ENCODE results near the gene PARD3. TPM values are rescaled to one million over a fixed set of nuclear protein-coding genes. Genes with fewer than 3 reads are reported as not detected.
A peak's percentile ranks its signal among the peaks of the same experiment; 100 is the strongest.

Gene PARD3
- total RNA-seq, 1 experiment from 2014 or later, result 154 TPM

DNA sequence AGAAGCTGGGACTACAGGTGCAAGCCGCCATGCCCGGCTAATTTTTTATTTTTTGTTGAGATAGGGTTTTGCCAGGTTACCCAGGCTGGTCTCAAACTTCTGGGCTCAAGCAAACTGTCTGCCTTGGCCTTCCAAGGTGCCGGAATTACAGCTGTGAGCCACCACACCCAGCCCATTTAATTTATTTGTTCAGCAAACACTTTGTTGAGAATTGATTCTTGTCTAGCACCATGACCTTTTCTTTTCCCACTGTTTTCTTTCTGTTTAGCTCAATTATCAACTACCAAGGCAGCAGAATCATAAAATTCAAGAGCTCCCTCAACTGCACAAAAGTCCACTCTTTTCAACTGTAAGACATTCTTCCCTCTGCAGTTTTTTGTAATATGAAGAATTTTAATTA lies 47.8 kb upstream of the PARD3 start:
- peak; percentile 47 for DNase-seq
- intact Hi-C loops (cut with micrococcal nuclease), result loop anchor here (1.0 to 5.0 kb wide), 3 partner anchors 46 to 197 kb away; no protein-coding TSS in a partner anchor

DNA sequence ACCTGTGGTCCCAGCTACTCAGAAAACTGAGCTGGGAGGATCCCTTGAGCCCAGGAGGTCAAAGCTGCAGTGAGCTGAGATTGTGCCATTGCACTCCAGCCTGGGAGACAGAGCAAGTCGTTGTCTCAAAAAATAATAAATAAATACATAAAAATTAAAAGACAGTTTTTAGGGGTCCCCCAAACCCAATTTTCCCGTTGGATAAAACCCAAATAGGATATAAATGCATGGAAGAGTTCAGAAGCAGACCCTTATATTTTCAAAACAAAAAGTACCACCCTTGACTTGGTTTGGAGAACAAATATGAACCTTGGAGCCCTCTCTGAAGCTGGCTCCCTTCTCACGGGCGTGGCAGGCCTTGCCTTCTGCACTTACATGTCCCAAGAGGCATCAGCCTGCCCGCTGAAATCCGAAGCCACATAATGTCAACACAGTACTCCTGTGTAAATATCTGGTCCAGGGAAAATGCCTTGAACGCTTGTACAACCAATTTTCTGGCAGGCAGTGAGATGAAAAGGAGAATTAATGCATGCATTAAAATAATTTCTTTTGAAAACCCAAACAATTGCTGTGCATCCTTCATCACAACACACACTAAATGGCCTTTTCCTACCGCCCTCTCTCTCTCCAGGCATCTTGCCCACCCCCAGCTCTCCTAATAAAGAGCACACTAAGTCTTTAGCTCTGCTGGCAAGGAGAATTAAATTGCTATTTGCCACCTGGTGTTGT lies 46.4 kb upstream of the PARD3 start:
- intact Hi-C loops (cut with micrococcal nuclease), result loop anchor here (1.0 to 5.0 kb wide), 5 partner anchors 19 to 195 kb away; no protein-coding TSS in a partner anchor
- peak; percentile 98 for ATAC-seq
- Histone ChIP-seq H4K20me1 (ENCODE audit: low read length) (no peaks in the 10 kb centered on the region), H3K4me1 (ENCODE audit: insufficient read depth, low read length) (peaks cover 27% of the 10 kb centered on the region), H3K4me3 (ENCODE audit: low read length) (no peak overlapping the region; the same call in 1 of the 2 replicates), H2AFZ (ENCODE audit: low read length) (peak overlapping the region; percentile 33), H3K9me2 (replicated peaks; ENCODE audit: low read length) (no peaks in the 10 kb centered on the region), H3K36me3 (ENCODE audit: low read depth, low read length) (no peaks in the 10 kb centered on the region), H3K4me2 (ENCODE audit: low read length) (peak overlapping the region; percentile 44), H3K79me2 (ENCODE audit: low read length) (no peaks in the 10 kb centered on the region), H3F3A (ENCODE audit: low read length, unreplicated experiment) (peaks cover 3% of the 10 kb centered on the region), H3K27ac (ENCODE audit: low read length) (peak overlapping the region; percentile 3; the same call in 1 of the 2 replicates), H3K9ac (ENCODE audit: low read length) (no peak overlapping the region), H3K9me3 (ENCODE audit: low read length) (no peaks in the 10 kb centered on the region), H3K27me3 (ENCODE audit: low read length) (no peaks in the 10 kb centered on the region)
- ChIA-PET POLR2A (ENCODE audit: unreplicated experiment) (interaction anchor here (0.8 kb wide), 1 partner anchor 1352 kb away, joined by 7 read pairs; no protein-coding TSS in a partner anchor), CTCF (no interaction called here)
- no TSS peak for BruUV-seq (replicated peaks)
- TF ChIP-seq EZH2phosphoT487 (IDR thresholded peaks at IDR 0.05; ENCODE audit: borderline replicate concordance, low read length), result no peak
- TF ChIP-seq, protein P1, sequence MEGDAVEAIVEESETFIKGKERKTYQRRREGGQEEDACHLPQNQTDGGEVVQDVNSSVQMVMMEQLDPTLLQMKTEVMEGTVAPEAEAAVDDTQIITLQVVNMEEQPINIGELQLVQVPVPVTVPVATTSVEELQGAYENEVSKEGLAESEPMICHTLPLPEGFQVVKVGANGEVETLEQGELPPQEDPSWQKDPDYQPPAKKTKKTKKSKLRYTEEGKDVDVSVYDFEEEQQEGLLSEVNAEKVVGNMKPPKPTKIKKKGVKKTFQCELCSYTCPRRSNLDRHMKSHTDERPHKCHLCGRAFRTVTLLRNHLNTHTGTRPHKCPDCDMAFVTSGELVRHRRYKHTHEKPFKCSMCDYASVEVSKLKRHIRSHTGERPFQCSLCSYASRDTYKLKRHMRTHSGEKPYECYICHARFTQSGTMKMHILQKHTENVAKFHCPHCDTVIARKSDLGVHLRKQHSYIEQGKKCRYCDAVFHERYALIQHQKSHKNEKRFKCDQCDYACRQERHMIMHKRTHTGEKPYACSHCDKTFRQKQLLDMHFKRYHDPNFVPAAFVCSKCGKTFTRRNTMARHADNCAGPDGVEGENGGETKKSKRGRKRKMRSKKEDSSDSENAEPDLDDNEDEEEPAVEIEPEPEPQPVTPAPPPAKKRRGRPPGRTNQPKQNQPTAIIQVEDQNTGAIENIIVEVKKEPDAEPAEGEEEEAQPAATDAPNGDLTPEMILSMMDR (conservative IDR thresholded peaks at IDR 0.05; ENCODE audit: low read depth, low read length), result no peak
- TF ChIP-seq EZH2 (IDR thresholded peaks at IDR 0.05; ENCODE audit: low read length, unreplicated experiment), result no peak
- DNase-seq, result peak; percentile 98

More for the DNA sequence above, 47.8 kb upstream of the PARD3 start:
- Histone ChIP-seq H2AFZ (ENCODE audit: low read length) (no peak overlapping the region), H3K27ac (ENCODE audit: low read length) (no peak overlapping the region), H3K9me3 (ENCODE audit: low read length) (no peaks in the 10 kb centered on the region), H3K4me3 (ENCODE audit: low read length) (no peak overlapping the region), H3K36me3 (ENCODE audit: low read depth, low read length) (no peaks in the 10 kb centered on the region), H3K4me1 (ENCODE audit: insufficient read depth, low read length) (peaks cover 27% of the 10 kb centered on the region), H3K9ac (ENCODE audit: low read length) (no peak overlapping the region), H3K4me2 (ENCODE audit: low read length) (no peak overlapping the region), H3K27me3 (ENCODE audit: low read length) (no peaks in the 10 kb centered on the region), H3K79me2 (ENCODE audit: low read length) (no peaks in the 10 kb centered on the region), H3F3A (ENCODE audit: low read length, unreplicated experiment) (peaks cover 3% of the 10 kb centered on the region), H3K9me2 (replicated peaks; ENCODE audit: low read length) (no peaks in the 10 kb centered on the region), H4K20me1 (ENCODE audit: low read length) (no peaks in the 10 kb centered on the region)
- no TSS peak for BruUV-seq (replicated peaks)
- POLR2A ChIA-PET (ENCODE audit: unreplicated experiment), result interaction anchor here (0.5 to 0.7 kb wide), 4 partner anchors 9 to 158 kb away, joined by 3 to 23 read pairs (median 4); no protein-coding TSS in a partner anchor
- CTCF ChIA-PET, result interaction anchor here (0.6 to 1.4 kb wide), 3 partner anchors 131 to 208 kb away, joined by 3 to 8 read pairs (median 5); no protein-coding TSS in a partner anchor
- TF ChIP-seq, protein P1 (conservative IDR thresholded peaks at IDR 0.05; ENCODE audit: low read depth, low read length), result no peak
- TF ChIP-seq EZH2 (IDR thresholded peaks at IDR 0.05; ENCODE audit: low read length, unreplicated experiment) (no peak), EZH2phosphoT487 (IDR thresholded peaks at IDR 0.05; ENCODE audit: borderline replicate concordance, low read length) (no peak)
- peak; percentile 44 for ATAC-seq
